Esophagus muscularis mucosa (tissue), 4 donors: ENCODE results near the gene UNC5A.

ENCODE experiments used
- EP300 ChIP-seq: sonication (generic); formaldehyde crosslinking; IDR thresholded peaks from one replicate; pipeline ENCODE4 v1.6.1; 2017; ENCODE audit warnings: antibody characterized with exemption
- POLR2A ChIP-seq: fragments of 450-650 bp; IDR thresholded peaks from one replicate; pipeline ENCODE4 v1.6.1; 2017; ENCODE audit warnings: antibody characterized with exemption, moderate library complexity, mild to moderate bottlenecking, low read depth
- POLR2AphosphoS5 ChIP-seq, 2 donors: sonication (generic); formaldehyde crosslinking; IDR thresholded peaks; one replicate each; pipeline ENCODE4 v1.6.1; 2017; ENCODE audit warnings: antibody characterized with exemption in 2 of 2
- TF ChIP-seq, protein P1 (sequence below), 3 experiments: fragments of 200-600 bp in 2 of 3; fragments of 450-650 bp in 1 of 3; sonication (generic) in 2 of 3; IDR thresholded peaks; one replicate each; pipeline ENCODE4 v1.5.1; 2017 to 2019; ENCODE audit warnings: antibody characterized with exemption in 3 of 3, mild to moderate bottlenecking in 2 of 3, moderate library complexity in 1 of 3

DNA sequence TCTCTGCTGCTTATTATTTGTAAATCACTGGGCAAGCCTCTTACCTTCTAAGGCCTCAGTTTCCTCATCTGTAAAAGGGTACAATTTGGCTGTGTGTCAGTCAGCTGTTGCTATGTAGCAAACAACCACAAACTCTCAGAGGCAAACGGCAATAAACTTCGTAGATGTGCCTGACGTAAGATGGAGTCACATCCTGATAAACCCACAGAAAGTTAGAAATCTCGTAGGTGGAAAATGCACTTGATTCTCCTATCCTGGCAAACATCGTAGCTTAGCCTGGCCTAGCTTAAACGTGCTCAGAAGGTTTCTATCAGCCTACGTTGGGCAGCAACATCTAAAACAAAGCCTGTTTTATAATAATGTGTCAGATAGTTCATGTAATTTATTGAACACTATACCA lies 35.0 kb upstream of the UNC5A start:
- TF ChIP-seq, protein P1, sequence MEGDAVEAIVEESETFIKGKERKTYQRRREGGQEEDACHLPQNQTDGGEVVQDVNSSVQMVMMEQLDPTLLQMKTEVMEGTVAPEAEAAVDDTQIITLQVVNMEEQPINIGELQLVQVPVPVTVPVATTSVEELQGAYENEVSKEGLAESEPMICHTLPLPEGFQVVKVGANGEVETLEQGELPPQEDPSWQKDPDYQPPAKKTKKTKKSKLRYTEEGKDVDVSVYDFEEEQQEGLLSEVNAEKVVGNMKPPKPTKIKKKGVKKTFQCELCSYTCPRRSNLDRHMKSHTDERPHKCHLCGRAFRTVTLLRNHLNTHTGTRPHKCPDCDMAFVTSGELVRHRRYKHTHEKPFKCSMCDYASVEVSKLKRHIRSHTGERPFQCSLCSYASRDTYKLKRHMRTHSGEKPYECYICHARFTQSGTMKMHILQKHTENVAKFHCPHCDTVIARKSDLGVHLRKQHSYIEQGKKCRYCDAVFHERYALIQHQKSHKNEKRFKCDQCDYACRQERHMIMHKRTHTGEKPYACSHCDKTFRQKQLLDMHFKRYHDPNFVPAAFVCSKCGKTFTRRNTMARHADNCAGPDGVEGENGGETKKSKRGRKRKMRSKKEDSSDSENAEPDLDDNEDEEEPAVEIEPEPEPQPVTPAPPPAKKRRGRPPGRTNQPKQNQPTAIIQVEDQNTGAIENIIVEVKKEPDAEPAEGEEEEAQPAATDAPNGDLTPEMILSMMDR (IDR thresholded peaks at IDR 0.05): no peak
- TF ChIP-seq POLR2A (no peak), POLR2AphosphoS5 (IDR thresholded peaks at IDR 0.05) (no peak), EP300 (no peak)
